Right atrium auricular region (tissue), 2 donors: ENCODE measurements around the gene PHF20. TPM values are rescaled to one million over a fixed set of nuclear protein-coding genes. Genes with fewer than 3 reads are reported as not detected.
"Not testable (repeated sequence)": the region's sequence is repeated elsewhere in the genome, so short reads cannot be mapped to it uniquely, and the experiment has no call there.

Experiments
- DNase-seq: peaks from one replicate; pipeline ENCODE4 v3.0.0-alpha.2; 2019; ENCODE audit warnings: low spot score
- H3K27ac ChIP-seq, 2 donors: fragments of 200-600 bp; sonication (generic); 1 replicate in 1 of 2; 2 replicates in 1 of 2; pipeline ENCODE4 v1.5.1; 2016 to 2019
- H3K27me3 ChIP-seq, 2 donors: fragments of 200-600 bp; sonication (generic); one replicate each; pipeline versions ENCODE4 v1.5.1 to v1.6.0; 2017 to 2019
- H3K36me3 ChIP-seq: fragments of 200-600 bp; sonication (generic); one replicate; pipeline ENCODE4 v1.5.1; 2016
- H3K4me1 ChIP-seq, 2 donors: fragments of 200-600 bp; sonication (generic); one replicate each; pipeline versions ENCODE4 v1.5.1 to v1.6.0; 2017 to 2019
- H3K4me3 ChIP-seq, 2 donors: fragments of 200-600 bp; sonication (generic); 1 replicate in 1 of 2; 2 replicates in 1 of 2; pipeline ENCODE4 v1.5.1; 2017 to 2019; ENCODE audit warnings: mild to moderate bottlenecking in 1 of 2, moderate library complexity in 1 of 2
- H3K9me3 ChIP-seq, 2 donors: fragments of 200-600 bp; sonication (generic); one replicate each; pipeline ENCODE4 v1.5.1; 2019
- total RNA-seq, 2 donors: library from RNA; depleted of rRNA; stranded (reverse); fragments of >200 nt; gene quantifications; one replicate each; pipeline ENCODE4 v1.1.0, GENCODE V29; 2016
- TF ChIP-seq, protein P1 (sequence below), 2 donors: fragments of 200-600 bp; sonication (generic); IDR thresholded peaks; one replicate each; pipeline ENCODE4 v1.5.1; 2019; ENCODE audit warnings: antibody characterized with exemption in 2 of 2

PHF20 gene
- total RNA-seq, 2 donors from 2014 or later: 29.7 to 34.7 TPM

DNA sequence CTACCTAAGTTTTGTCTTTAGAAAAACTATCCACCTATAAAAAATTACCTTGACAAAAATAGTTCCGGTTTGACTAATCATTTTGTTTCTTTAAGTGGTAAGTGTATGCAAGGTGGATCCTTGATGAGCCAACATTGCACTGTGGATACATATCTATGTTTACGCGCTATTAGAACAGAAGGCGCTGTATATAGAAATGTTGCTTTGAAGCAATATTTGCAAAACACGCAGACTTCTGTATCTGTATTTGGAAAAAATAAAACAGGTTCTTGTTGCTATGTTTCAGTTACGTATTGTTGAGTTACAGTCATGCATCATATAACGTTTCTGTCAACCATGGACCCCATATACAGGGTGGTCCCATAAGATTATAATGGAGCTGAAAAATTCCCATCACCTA lies 178.3 kb downstream of the PHF20 start:
- peaks cover 0 to 17% of the 10 kb centered on the region in 2 donors for H3K4me1 ChIP-seq
- H3K9me3 ChIP-seq: no peaks in the 10 kb centered on the region
- H3K27me3 ChIP-seq: no peaks in the 10 kb centered on the region
- TF ChIP-seq, protein P1, sequence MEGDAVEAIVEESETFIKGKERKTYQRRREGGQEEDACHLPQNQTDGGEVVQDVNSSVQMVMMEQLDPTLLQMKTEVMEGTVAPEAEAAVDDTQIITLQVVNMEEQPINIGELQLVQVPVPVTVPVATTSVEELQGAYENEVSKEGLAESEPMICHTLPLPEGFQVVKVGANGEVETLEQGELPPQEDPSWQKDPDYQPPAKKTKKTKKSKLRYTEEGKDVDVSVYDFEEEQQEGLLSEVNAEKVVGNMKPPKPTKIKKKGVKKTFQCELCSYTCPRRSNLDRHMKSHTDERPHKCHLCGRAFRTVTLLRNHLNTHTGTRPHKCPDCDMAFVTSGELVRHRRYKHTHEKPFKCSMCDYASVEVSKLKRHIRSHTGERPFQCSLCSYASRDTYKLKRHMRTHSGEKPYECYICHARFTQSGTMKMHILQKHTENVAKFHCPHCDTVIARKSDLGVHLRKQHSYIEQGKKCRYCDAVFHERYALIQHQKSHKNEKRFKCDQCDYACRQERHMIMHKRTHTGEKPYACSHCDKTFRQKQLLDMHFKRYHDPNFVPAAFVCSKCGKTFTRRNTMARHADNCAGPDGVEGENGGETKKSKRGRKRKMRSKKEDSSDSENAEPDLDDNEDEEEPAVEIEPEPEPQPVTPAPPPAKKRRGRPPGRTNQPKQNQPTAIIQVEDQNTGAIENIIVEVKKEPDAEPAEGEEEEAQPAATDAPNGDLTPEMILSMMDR (IDR thresholded peaks at IDR 0.05): no peak
- no peak overlapping the region for H3K27ac ChIP-seq
- no peaks in the 10 kb centered on the region for H3K36me3 ChIP-seq
- DNase-seq: no peak
- no peak overlapping the region for H3K4me3 ChIP-seq

- not testable (repeated sequence) for H3K36me3 ChIP-seq, DNase-seq, H3K9me3 ChIP-seq, H3K27me3 ChIP-seq, H3K4me3 ChIP-seq
- H3K27ac ChIP-seq: peak overlapping the region in 1 of 2 donors; percentile 97
- peaks cover 0 to 21% of the 10 kb centered on the region in 2 donors for H3K4me1 ChIP-seq
Measured at GRCh38 chr20:35952080-35952479, 180.3 kb downstream of the PHF20 start.

DNA sequence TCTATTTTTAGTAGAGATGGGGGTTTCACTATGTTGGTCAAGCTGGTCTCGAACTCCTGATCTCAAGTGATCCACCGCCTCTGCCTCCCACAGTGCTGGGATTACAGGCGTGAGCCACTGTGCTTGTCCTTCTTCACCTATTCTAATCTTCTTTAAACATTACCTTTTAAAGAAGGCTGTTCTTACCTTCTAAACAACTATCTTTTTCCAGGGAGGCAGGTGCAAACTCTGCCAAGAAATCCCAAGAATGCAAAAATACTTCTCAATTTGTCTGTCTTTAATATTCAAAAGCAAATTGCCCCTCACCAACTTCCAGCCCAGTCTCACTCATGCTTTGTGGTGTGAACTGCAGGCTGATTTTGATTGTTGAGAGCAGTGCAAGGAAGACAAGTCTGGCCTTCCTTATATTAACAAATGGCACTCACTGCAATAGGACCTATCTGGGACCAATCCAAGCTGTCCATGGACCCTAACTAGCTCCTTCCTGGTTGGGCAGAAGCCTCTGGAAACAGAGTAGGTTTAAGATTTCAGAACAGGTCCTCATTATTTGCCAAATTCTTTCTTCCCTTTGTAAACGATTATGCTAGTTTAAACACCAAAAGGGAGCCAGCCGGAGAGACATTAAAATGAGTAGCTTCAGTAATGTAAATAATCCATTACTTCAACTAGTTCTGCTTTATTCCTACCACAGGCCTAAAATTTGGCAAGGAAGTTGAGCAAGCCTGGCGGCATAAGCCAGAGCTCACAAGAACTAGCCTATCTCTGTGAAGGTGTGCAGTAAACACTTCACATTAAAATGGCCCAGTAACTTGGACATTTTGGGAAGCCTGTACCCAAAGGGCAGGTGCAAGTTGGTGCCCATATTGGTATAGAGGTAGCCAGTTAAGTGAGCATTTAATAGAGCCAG lies 180.9 kb downstream of the PHF20 start:
- TF ChIP-seq, protein P1 (IDR thresholded peaks at IDR 0.05): no peak
- Histone ChIP-seq H3K27ac (peak overlapping the region; percentile 97 to 99), H3K27me3 (no peaks in the 10 kb centered on the region), H3K36me3 (no peaks in the 10 kb centered on the region), H3K9me3 (no peaks in the 10 kb centered on the region), H3K4me3 (peak overlapping the region; percentile 93 to 98), H3K4me1 (peaks cover 0 to 21% of the 10 kb centered on the region in 2 donors)
- DNase-seq: no peak

DNA sequence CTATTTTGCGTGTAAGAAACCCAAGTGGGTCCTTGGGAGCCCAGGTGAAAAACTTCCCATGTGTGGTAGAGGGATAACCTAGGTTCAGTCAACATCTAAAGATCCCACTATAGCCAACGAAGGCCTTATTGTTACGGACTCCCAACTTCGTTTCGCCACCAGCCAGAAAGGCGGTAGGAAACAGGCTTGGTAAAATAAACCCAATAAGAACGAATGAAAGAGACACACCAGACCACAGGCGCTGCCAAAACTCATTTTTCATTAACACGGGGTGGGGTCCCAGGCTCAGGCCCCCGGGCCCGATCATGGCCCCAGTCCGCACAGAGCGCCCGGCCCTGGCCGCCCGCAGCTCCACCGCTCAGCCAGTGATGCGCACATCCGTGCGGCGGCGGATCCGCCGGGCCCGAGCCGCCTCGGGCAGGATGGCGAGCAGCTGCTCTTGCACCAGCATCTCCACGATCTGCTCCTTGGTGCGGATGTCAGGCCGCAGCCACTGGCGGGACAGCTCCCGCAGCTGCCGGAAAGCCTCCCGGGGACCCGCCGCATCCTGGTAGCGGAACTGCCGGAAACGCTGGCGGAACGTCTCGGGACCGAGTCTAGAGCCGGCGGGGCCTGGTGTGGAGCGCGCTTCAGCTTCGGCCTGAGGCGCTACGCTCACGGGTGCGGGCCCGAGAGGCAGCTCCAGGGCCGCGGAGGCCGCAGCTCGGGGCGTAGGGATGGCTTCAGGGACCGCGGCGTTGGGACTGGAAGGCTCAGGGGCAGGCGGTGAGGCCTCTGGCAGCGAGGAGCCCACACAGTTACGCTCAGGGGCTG lies 181.8 kb downstream of the PHF20 start:
- H3K36me3 ChIP-seq: no peaks in the 10 kb centered on the region
- H3K27ac ChIP-seq: peak overlapping the region; percentile 97 to 99
- no peaks in the 10 kb centered on the region for H3K9me3 ChIP-seq
- no peaks in the 10 kb centered on the region for H3K27me3 ChIP-seq
- H3K4me3 ChIP-seq: peak overlapping the region; percentile 93 to 98
- DNase-seq: peak; percentile 58
- TF ChIP-seq, protein P1 (IDR thresholded peaks at IDR 0.05): no peak
- peaks cover 0 to 21% of the 10 kb centered on the region in 2 donors for H3K4me1 ChIP-seq

GRCh38 chr20:35954200-35954906 lies 182.5 kb downstream of the PHF20 start, which contains the start of gene SCAND1:
Gene SCAND1 (minus strand): TSS chr20:35954502. CDS start chr20:35954284, 218 bp downstream.
- peak within 1 kb of the TSS; percentile 93 to 98 for H3K4me3 ChIP-seq
- peak within 1 kb of the TSS; percentile 97 to 99 for H3K27ac ChIP-seq
- no peaks in the 10 kb centered on the region for H3K36me3 ChIP-seq
- TF ChIP-seq, protein P1 (IDR thresholded peaks at IDR 0.05): peak; percentile 91 to 94
- DNase-seq: peak; percentile 92
- no peaks in the 10 kb centered on the region for H3K9me3 ChIP-seq
- H3K4me1 ChIP-seq: peaks cover 0 to 21% of the 10 kb centered on the region in 2 donors
- H3K27me3 ChIP-seq: no peaks in the 10 kb centered on the region
